GM19099 (cell line): ENCODE measurements around the gene COL18A1.

ENCODE experiments used
- POLR2A ChIP-seq: IDR thresholded peaks from 3 replicates; pipeline ENCODE4 v1.6.1; 2011; ENCODE audit warnings: low read depth; ENCODE audit not compliant: insufficient read length; ENCODE audit errors: extremely low read depth

The COL18A1 gene

DNA sequence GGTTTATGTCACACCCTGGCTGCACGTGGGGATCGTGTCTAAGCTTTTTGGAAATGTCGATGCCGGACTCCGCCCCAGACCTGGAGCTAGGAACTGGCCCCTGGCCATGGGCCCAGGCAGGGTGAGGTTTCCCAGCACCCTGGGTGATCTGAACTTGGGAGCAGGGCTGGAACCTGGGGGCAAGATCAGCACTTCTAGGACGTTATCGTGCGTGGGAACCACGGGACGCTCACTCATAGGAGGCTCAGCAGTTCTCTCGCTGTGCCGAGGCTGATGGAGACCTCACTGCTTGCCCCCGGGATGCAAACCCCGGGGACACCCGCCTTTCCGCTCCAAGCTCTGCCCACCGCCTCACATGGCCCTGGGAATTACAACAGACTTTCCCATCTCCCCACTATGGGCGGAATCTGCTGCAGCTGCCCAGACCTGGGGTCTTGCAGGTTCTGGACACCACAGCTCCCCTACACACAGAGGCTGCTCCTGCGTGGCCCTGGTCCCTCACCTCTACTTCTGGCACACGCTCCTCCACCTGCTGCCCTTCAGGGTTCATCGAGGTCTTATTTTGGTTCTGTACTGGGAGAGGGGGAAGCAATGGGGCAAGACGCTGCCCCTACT, 35.9 kb downstream of the COL18A1 start:
- TF ChIP-seq POLR2A = no peak

DNA sequence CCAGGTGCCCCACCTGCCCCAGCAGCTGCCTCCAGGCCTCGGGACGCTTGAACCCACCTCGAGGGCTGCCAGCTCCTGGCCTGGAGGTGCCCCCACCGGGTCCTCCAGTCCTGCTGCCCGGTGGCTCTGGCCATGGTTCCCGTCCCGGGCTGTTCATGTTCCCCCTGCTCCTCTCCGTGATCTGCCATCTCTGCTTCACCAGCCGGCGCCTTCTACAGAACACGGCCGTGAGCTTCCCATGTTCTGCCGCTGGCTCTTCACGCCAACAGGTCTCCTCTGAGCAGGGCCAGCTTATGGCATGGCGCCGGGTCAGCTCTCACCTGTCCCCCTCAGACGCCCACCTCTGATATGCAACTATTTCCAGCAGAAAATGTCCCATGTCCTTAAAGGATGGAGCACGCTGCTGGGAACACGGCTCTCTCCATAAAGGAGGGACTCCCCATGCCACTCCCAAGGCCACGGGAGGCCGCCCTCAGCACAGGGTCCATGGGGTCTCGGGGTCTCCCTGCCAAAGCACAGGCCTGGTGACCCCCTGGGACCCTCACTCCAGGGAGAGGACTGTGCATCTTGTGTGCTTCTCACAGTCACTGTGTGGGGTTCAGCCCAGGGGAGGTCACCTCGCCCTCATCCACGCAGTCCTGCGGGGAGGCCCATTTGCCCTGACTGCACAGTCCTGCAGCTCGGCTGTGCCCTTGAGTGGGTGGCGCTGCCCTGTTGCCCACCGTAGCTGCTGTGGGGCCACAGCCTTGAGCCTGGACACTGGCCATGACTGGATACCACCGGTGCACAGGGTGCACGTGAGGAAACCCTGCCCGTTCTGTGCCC, 36.7 kb downstream of the COL18A1 start:
- TF ChIP-seq POLR2A = no peak

DNA sequence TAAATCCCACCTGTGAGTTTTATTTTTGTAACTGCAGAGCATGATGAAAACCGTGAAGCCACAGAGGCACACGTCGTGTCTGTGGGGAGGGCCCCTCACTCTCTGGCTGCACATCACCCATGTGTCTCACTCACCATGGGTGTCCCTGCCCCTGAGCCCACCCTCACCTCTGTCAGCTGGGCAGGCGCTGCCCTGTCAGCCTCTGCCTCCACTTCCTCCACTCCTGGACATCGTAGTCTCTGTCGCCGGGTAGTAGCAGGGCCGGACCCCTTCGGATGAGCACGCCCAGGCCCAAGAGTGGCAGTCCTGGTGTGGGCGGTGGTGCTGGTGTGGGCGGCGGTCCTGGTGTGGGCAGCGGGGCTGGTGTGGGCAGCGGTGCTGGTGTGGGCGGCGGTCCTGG, 37.3 kb downstream of the COL18A1 start:
- TF ChIP-seq POLR2A = no peak

DNA sequence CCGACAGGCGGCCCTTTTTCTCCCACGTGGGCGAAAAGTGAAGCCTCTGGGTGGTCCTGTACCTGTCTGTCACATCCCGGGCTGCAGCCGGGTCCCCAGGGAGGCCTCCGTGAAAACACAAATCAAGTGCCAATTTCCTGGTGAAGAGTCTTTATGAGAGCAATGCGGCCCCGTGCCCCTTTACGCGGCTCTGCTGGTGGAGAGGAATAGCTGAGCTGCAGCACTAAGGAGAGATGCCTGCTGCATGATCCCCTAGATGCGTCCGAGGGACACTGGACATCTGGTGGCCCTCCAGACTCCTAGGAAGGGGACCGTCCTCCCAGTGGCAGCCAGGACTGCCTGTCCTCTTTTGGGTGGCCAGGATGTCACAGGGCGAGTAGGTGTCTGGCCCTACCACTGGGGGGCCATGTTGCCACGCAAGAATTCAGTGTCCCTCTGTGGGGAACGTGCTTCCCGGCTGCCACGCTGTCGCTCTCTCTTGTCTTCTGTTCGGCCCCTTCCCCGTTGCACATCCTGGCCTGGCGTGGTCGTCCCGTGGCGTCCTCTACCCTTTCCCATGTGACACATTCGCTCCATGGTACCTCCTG, 38.7 kb downstream of the COL18A1 start:
- no peak for TF ChIP-seq POLR2A

DNA sequence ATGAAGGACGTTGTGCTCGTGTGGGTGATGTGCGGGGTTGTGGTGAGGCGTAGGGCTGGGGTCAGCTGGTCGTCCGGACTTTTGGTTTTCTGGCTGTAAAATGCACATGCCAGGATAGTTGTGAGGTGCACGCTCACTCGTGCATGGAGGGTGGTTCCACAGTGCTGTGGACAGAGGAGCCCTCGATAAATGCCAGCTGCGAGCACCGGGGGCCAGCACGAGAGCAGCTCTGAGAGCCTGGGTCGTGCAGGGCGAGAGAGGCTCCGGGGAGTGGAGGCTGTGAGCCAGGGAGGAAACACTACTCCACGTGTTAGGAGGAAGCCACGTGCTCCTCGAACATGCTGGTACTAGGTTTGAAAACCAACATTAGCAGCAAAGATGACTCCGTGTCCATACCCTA, 39.4 kb downstream of the COL18A1 start:
- no peak for TF ChIP-seq POLR2A

DNA sequence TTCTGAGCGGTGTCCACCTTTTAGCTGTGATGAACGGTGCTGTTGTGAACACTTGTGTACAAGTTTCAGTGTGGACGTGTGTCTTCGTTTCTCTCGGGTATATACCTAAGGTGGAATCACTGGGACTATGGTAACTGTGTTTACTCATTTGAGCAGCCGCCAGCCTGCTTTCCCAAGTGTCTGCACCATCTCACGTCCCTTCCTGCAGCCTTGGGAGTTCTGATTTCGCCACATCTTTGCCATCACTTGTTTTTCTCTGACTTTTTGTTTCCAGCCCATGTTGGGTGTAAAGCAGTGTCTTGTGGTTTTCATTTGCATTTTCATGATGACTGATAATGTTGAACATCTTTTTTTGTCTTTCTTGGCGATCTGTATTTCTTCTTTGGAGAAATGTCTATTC, 40.4 kb downstream of the COL18A1 start:
- TF ChIP-seq POLR2A = no peak

DNA sequence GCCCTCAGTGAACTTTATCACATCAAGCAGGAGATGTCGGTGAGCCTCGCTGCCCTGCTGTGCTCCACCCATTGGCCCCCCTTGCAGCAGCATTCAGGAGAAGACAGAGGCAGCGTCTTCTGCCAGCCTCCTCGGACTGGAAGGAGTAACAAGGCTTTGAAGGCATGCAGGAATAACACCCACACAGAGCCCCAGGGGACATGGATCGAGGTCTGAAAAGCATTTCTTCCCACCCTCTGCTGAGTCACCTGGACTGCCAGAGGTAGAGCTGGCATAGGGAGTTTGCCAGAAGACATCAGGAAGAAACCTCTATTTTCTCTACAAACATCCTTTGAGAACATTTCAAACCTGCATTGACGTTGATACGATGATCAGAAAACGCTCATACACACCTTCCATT, 42.9 kb downstream of the COL18A1 start:
- no peak for TF ChIP-seq POLR2A

DNA sequence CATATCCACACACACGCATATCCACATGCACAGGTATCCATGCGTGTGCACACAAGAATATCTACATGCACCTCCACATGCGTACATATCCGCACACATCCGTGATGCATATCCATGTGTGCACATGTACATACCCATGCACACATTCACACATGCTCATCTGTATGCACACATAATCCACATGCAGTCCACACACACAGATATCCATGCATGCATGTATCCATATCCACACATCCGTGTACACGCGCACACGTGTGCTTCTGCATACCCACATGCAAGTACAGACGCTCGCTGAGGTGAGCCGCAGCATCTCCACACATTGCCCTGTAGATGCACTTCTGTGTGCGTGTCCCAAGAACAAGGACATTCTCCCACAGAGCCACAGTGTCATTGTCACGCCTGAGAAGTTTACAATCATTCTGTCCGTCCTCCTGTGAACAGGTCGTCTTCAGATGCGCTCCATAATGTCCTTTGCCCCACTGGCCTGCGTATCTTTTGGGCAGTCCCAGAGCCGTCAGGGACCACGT, 43.4 kb downstream of the COL18A1 start:
- no peak for TF ChIP-seq POLR2A

DNA sequence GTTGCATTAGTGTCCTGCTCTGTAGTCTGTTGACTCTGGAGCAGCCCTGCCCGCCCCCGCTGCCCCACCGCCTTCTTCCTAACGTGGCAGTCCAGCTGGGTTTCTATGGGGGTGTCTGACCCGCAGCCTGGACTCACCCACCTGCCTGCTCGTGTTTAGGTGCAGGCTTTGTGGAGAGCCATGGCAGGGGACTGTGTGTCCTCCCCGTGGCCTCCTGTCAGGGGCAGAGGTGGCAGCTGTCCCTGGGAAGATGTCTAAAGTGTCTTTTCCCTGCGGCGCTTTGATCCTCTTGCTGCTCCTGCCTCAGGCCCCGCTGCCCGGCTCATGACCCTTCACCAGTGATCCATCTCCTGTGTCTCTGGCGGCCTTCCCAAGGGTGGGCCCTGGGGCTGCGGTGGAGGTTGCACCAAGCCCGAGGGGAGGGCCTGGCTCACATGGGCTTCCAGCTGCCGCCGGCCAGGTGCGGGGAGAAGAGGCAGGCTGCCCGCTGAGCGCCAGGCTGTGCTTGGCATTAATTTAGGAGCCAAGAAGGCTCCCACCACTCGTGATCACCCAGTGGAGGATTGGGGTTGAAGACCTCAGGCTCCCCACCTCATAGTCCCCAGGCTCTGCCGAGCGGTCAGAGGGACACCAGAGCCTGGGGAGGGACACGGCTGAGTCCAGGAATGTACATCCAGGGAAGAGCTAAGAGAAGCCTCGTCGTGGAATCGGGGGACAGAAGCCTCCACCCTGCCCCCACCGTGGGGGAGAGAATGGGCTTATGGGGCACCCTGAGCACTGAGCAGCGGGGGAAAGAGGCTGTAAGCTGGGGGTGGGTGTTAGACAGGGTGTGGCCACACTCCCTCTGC, 44.1 kb downstream of the COL18A1 start:
- TF ChIP-seq POLR2A = no peak

DNA sequence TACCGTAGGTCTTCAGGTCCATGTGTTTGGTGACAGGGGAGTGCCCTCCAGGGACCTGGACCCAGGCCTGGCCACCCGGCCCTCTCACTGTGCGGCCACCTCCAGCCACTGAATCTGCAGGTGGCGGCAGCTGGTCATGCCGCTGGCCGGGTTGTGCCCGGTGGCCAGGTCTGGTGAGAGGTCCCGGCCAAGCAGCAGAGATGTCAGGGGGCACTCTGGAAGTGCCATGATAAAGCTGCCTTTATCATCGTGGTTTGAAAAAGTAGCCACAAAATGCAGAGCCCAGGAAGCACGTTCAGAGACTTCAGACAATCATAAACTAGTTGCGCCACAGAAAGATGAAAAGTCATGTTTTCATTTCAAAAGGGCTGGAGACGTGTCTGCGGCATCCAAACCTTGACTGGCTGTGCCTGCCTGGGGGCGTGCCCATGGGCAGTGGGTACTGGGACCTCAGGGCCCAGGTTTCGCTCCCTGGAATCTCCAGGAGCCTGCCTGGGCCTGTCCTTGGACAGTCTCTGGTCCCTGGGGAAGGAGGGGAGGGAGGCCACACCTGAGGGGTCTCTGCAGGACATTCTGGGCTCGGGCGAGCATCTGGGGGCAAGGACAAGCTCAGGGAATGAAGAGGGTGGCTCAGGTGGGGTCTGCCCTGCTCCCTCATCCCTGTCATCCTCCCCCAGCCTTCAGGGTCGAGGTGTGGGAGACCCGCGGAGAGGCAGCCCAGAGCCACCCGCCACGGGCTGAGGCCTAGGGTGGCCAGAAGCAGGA, 44.9 kb downstream of the COL18A1 start:
- TF ChIP-seq POLR2A = no peak

DNA sequence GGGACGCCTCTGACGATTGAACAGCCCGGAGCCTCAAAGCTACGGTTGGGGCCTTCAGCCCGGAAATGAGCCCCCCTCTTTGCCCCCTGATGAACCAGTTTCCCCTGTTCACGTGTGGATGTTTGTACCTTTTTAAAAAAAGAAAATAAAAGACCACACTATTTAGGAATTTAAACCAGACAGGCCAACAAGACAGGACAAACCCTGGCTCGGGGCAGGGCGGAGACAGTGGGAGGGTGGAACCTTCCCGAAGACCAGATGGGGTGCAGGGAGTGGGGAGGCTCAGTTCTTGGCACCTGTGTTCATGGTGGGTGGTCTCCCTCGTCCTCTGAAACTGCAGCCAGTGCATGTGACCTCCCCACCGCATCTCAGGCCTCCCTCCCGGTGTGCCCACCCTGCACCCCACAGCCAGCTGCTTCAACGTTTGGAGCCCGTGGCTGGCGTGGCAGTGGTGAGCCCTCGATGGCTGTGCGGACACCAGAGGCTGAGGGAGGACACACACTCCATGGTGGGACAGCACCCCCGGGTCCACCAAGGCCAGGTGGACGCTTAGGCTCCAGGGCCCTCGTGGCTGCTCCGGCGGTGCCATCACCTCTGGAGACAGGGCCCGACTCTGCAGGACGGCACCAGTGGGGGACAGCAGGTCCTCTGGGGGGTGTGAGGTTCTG, 45.6 kb downstream of the COL18A1 start:
- TF ChIP-seq POLR2A = no peak

DNA sequence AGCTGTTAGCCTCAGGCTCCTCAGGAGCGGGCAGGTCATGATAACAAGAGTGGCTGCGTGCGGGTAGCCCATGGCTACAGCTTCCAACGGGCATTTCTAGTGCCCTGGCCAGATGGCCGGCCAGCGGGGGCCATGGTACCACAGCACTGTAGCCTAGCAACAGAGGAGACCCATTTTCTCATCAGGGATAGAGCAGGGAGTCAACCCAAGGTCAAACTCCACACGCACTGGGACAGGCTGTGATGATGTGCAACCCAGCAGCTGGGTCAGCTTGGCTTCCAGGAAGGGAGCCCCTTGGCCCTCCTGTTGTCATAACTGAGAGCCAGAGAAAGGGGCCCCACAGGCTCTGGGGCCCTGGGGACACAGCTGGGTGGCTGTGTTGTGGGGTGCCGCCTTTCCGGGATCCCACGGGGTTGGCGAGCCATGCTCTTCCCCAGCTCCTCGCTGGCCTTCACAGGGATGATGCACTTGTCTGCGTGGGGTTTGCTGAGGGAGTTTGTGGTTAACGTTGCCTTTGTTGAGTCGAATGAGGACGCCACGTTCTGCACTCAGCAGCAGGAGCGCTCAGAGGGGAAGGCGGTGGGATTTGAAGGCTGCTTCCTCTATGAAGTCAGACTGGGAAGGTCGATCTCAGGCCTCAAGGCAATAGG, 46.3 kb downstream of the COL18A1 start:
- TF ChIP-seq POLR2A = no peak

DNA sequence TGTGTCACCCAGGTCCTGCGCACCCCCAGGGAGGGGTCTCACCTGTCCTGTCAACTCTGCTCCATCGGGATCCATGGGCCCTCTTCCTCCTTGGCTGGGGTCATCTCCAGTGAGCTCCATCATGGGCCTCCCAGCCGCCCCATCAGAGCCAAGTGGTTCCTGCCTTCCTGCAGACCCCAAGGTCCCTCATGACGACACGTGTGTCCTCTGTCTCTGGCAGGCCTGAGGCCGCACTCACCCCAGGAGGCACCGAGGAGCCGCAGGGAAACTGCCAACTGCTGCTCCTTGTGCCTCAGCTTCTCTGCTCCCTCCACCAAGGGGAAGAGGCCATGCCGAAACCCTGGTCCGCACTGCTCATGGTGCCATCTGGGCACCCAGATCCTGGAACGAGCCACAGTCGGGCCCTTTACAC, 46.8 kb downstream of the COL18A1 start:
- no peak for TF ChIP-seq POLR2A
